ENCODE measurements around the gene PUS10.

DNA sequence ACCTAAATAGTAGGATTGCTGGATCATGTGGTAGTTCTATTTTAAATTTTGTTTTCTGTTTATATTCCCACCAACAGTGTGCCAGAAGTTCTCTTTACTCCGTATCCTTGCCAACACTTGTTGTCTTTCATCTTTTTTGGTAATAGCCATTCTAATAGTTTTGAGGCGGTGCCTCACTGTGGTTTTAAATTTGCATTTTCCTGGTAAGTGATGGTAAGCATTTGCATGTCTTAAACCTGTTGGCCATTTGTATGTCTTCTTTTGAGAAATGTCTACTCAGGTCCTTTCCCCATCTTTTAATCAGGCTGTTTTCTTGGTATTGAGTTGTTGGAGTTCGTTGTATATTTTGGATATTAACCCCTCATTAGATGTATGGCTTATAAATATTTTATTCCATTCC lies 85.1 kb downstream of the PUS10 start:
- TF ChIP-seq, protein P1, sequence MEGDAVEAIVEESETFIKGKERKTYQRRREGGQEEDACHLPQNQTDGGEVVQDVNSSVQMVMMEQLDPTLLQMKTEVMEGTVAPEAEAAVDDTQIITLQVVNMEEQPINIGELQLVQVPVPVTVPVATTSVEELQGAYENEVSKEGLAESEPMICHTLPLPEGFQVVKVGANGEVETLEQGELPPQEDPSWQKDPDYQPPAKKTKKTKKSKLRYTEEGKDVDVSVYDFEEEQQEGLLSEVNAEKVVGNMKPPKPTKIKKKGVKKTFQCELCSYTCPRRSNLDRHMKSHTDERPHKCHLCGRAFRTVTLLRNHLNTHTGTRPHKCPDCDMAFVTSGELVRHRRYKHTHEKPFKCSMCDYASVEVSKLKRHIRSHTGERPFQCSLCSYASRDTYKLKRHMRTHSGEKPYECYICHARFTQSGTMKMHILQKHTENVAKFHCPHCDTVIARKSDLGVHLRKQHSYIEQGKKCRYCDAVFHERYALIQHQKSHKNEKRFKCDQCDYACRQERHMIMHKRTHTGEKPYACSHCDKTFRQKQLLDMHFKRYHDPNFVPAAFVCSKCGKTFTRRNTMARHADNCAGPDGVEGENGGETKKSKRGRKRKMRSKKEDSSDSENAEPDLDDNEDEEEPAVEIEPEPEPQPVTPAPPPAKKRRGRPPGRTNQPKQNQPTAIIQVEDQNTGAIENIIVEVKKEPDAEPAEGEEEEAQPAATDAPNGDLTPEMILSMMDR (conservative IDR thresholded peaks at IDR 0.05; ENCODE audit: low read depth in 2 of 2): no peak
- no peak for TF ChIP-seq ZNF114 (CRISPR knock-in tag; IDR thresholded peaks at IDR 0.05)
